Measurements from ENCODE around the gene FGF19.
"Not testable (repeated sequence)": the region's sequence is repeated elsewhere in the genome, so short reads cannot be mapped to it uniquely, and the experiment has no call there.

FGF19 gene

GRCh38 chr11:69696749-69697468, 6.9 kb downstream of the FGF19 start:
- H3K27ac ChIP-seq, result no peak overlapping the region
- TF ChIP-seq CTCF (IDR thresholded peaks at IDR 0.05), result no peak
- TF ChIP-seq ZFX (IDR thresholded peaks at IDR 0.05; ENCODE audit: borderline replicate concordance), result no peak

- not testable (repeated sequence) for H3K27ac ChIP-seq
These were observed 7.8 kb downstream of the FGF19 start for GRCh38 chr11:69695995-69696394.

- TF ChIP-seq CTCF (IDR thresholded peaks at IDR 0.05) (no peak), ZFX (IDR thresholded peaks at IDR 0.05; ENCODE audit: borderline replicate concordance) (no peak)
- no peak overlapping the region for H3K27ac ChIP-seq
These were observed 8.2 kb downstream of the FGF19 start for GRCh38 chr11:69695581-69695980.

- TF ChIP-seq CTCF (IDR thresholded peaks at IDR 0.05) (no peak), ZFX (IDR thresholded peaks at IDR 0.05; ENCODE audit: borderline replicate concordance) (no peak)
These were observed 9.0 kb downstream of the FGF19 start for GRCh38 chr11:69694781-69695180.

GRCh38 chr11:69692422-69692821, 11.4 kb downstream of the FGF19 start:
- H3K27ac ChIP-seq, result no peak overlapping the region
- TF ChIP-seq ZFX (IDR thresholded peaks at IDR 0.05; ENCODE audit: borderline replicate concordance) (no peak), CTCF (IDR thresholded peaks at IDR 0.05) (no peak)

More at GRCh38 chr11:69694781-69695180, 9.0 kb downstream of the FGF19 start:
- H3K27ac ChIP-seq, result no peak overlapping the region

- no peak overlapping the region for H3K27ac ChIP-seq
- no peak for TF ChIP-seq CTCF (IDR thresholded peaks at IDR 0.05)
- TF ChIP-seq ZFX (IDR thresholded peaks at IDR 0.05; ENCODE audit: borderline replicate concordance), result no peak
These were observed 12.4 kb downstream of the FGF19 start for GRCh38 chr11:69691463-69691862.

GRCh38 chr11:69689484-69690319, 14.1 kb downstream of the FGF19 start:
- TF ChIP-seq ZFX (IDR thresholded peaks at IDR 0.05; ENCODE audit: borderline replicate concordance), result no peak
- no peak for TF ChIP-seq CTCF (IDR thresholded peaks at IDR 0.05)
- no peak overlapping the region for H3K27ac ChIP-seq

- not testable (repeated sequence) for H3K27ac ChIP-seq
These were observed 15.7 kb downstream of the FGF19 start for GRCh38 chr11:69687969-69688771.

Measured in 22Rv1 (cell line).